K562 (cell line): ENCODE measurements around the gene WDR88. TPM values are rescaled to one million over a fixed set of nuclear protein-coding genes. Genes with fewer than 3 reads are reported as not detected.
A peak's percentile ranks its signal among the peaks of the same experiment; 100 is the strongest.

Experiments
- ARID2 ChIP-seq: fragments of 450-650 bp; IDR thresholded peaks from 2 replicates; pipeline ENCODE4 v1.6.1; 2017; ENCODE audit warnings: antibody characterized with exemption, mild to moderate bottlenecking
- BRD9 ChIP-seq: fragments of 450-650 bp; IDR thresholded peaks from 2 replicates; pipeline ENCODE4 v1.6.1; 2018; ENCODE audit warnings: low read depth; ENCODE audit not compliant: partially characterized antibody
- CSDE1 ChIP-seq, 2 experiments: fragments of 450-650 bp; IDR thresholded peaks; 2 replicates each; pipeline ENCODE4 v1.6.1; 2016; ENCODE audit warnings: mild to moderate bottlenecking in 1 of 2
- DMBX1 ChIP-seq: fragments of 250-450 bp; sonication (Bioruptor Pico); IDR thresholded peaks from 2 replicates; pipeline ENCODE4 v1.8.0; 2022; ENCODE audit warnings: inconsistent platforms, mild to moderate bottlenecking, moderate library complexity, borderline replicate concordance
- DPF2 ChIP-seq: fragments of 450-650 bp; IDR thresholded peaks from 2 replicates; pipeline ENCODE4 v1.6.1; 2016
- ELK1 ChIP-seq: sonication (generic); formaldehyde crosslinking; IDR thresholded peaks from 2 replicates; pipeline ENCODE4 v1.8.1; 2022; ENCODE audit warnings: missing genetic modification reagents
- GATAD2A ChIP-seq: fragments of 450-650 bp; IDR thresholded peaks from 2 replicates; pipeline ENCODE4 v1.6.1; 2017
- HMGN3 ChIP-seq: IDR thresholded peaks from 2 replicates; pipeline ENCODE4 v1.6.1; 2011; ENCODE audit warnings: borderline replicate concordance, low read depth, mild to moderate bottlenecking, mixed read lengths, low read length; ENCODE audit not compliant: insufficient read length; ENCODE audit errors: extremely low read depth
- KDM1A ChIP-seq, 2 experiments: fragments of 450-650 bp; IDR thresholded peaks; 2 replicates each; pipeline ENCODE4 v1.6.1; 2016; ENCODE audit warnings: mild to moderate bottlenecking in 2 of 2
- MBD1 ChIP-seq: fragments of 250-450 bp; sonication (Bioruptor Pico); IDR thresholded peaks from 2 replicates; pipeline ENCODE4 v1.8.0; 2022; ENCODE audit warnings: inconsistent platforms
- NR2F6 ChIP-seq: fragments of 450-650 bp; formaldehyde crosslinking; IDR thresholded peaks from 2 replicates; pipeline ENCODE4 v1.4.0; 2020; ENCODE audit warnings: mild to moderate bottlenecking
- POLR3G ChIP-seq: IDR thresholded peaks from 2 replicates; pipeline ENCODE4 v1.6.1; 2011; ENCODE audit not compliant: insufficient read length, insufficient replicate concordance; ENCODE audit errors: extremely low read depth
- PTRF ChIP-seq: fragments of 450-650 bp; IDR thresholded peaks from 2 replicates; pipeline ENCODE4 v1.6.1; 2016; ENCODE audit warnings: mild to moderate bottlenecking, missing genetic modification characterization, missing compliant biosample characterization
- SIN3A ChIP-seq, 2 experiments: fragments of 150-350 bp in 1 of 2; IDR thresholded peaks; 2 replicates each; pipeline ENCODE4 v1.6.1; 2011 to 2016; ENCODE audit warnings: borderline replicate concordance in 2 of 2, low read depth in 2 of 2, low read length in 2 of 2, mild to moderate bottlenecking in 2 of 2, moderate library complexity in 2 of 2; ENCODE audit not compliant: control insufficient read depth in 1 of 2
- SP2 ChIP-seq: IDR thresholded peaks from 2 replicates; pipeline ENCODE4 v1.6.1; 2011; ENCODE audit warnings: mild to moderate bottlenecking, low read depth, low read length, moderate library complexity; ENCODE audit not compliant: poor library complexity, severe bottlenecking; ENCODE audit errors: extremely low read depth
- TBP ChIP-seq: optimal IDR thresholded peaks from 2 replicates; pipeline ENCODE3; 2011; ENCODE audit warnings: low read depth, low read length, improper control_type of control experiment
- TEAD2 ChIP-seq: fragments of 450-650 bp; IDR thresholded peaks from 2 replicates; pipeline ENCODE4 v1.6.1; 2016; ENCODE audit warnings: missing genetic modification characterization, control low read depth, missing compliant biosample characterization
- ZC3H8 ChIP-seq: fragments of 450-650 bp; IDR thresholded peaks from 2 replicates; pipeline ENCODE4 v1.6.1; 2017
- ZFP36 ChIP-seq: fragments of 150-350 bp; IDR thresholded peaks from 2 replicates; pipeline ENCODE4 v1.6.1; 2018; ENCODE audit warnings: low read length, low read depth; ENCODE audit not compliant: partially characterized antibody
- ZFPM2 ChIP-seq: fragments of 250-450 bp; sonication (Bioruptor Pico); IDR thresholded peaks from 2 replicates; pipeline ENCODE4 v1.5.1; 2022; ENCODE audit warnings: mild to moderate bottlenecking
- ZNF239 ChIP-seq: fragments of 250-450 bp; sonication (Bioruptor Pico); IDR thresholded peaks from 2 replicates; pipeline ENCODE4 v1.4.0; 2020; ENCODE audit warnings: mild to moderate bottlenecking
- ZNF24 ChIP-seq: fragments of 450-650 bp; IDR thresholded peaks from 2 replicates; pipeline ENCODE4 v1.6.1; 2016
- ZNF274 ChIP-seq: IDR thresholded peaks from 2 replicates; pipeline ENCODE4 v1.6.1; 2011; ENCODE audit warnings: low read depth, mild to moderate bottlenecking, low read length, moderate library complexity, borderline replicate concordance
- ZNF311 ChIP-seq: fragments of 250-450 bp; sonication (Bioruptor Pico); IDR thresholded peaks from 2 replicates; pipeline ENCODE4 v1.4.0; 2020; ENCODE audit warnings: mild to moderate bottlenecking, moderate library complexity
- ZNF583 ChIP-seq: fragments of 250-450 bp; sonication (Bioruptor Pico); IDR thresholded peaks from 2 replicates; pipeline ENCODE4 v1.4.0; 2020
- ZNF584 ChIP-seq: fragments of 200-800 bp; sonication (Bioruptor generic); IDR thresholded peaks from 2 replicates; pipeline ENCODE4 v1.6.1; 2016; ENCODE audit warnings: low read depth, mild to moderate bottlenecking, missing genetic modification characterization, missing compliant biosample characterization
- ZNF77 ChIP-seq: fragments of 250-450 bp; sonication (Bioruptor Pico); IDR thresholded peaks from 2 replicates; pipeline ENCODE4 v1.5.0; 2020
- ZNF785 ChIP-seq: fragments of 250-450 bp; sonication (Bioruptor Pico); IDR thresholded peaks from 2 replicates; pipeline ENCODE4 v1.4.0; 2020; ENCODE audit warnings: mild to moderate bottlenecking
- polyA plus RNA-seq, 8 experiments: library from polyadenylated mRNA; depleted of rRNA in 4 of 8; stranded (reverse) in 5 of 8; unstranded in 3 of 8; fragments of >200 nt; fragmentation: Nextera tagmentation in 2 of 8; fragmentation: Illumina TruSeq in 1 of 8; extraction: Ambion mirVana in 2 of 8; extraction: Trizol in 1 of 8; gene quantifications; 2 replicates each; pipeline versions ENCODE4 v1.2.1 to v1.2.3, GENCODE V29; 2011 to 2014; ENCODE audit warnings: inconsistent platforms in 1 of 8, missing spikeins in 1 of 8
- total RNA-seq, 7 experiments: library from RNA; depleted of rRNA in 6 of 7; stranded (reverse); fragments of >200 nt in 6 of 7; fragmentation: Illumina TruSeq in 2 of 7; extraction: Trizol in 2 of 7; gene quantifications; 2 replicates each; pipeline versions ENCODE4 v1.2.1 to v1.2.3, GENCODE V29; 2011 to 2021; ENCODE audit warnings: low replicate concordance in 1 of 7
- TF ChIP-seq, protein P1 (sequence below): fragments of 450-650 bp; IDR thresholded peaks from 2 replicates; pipeline ENCODE4 v1.6.1; 2017; ENCODE audit warnings: mild to moderate bottlenecking, moderate library complexity

The WDR88 gene
- total and polyA plus RNA-seq, 9 of the 15 experiments (the other 6 are each of a cell fraction or from before 2014, with no cell fraction given) = 0.03 to 0.04 TPM; not detected in 7

DNA sequence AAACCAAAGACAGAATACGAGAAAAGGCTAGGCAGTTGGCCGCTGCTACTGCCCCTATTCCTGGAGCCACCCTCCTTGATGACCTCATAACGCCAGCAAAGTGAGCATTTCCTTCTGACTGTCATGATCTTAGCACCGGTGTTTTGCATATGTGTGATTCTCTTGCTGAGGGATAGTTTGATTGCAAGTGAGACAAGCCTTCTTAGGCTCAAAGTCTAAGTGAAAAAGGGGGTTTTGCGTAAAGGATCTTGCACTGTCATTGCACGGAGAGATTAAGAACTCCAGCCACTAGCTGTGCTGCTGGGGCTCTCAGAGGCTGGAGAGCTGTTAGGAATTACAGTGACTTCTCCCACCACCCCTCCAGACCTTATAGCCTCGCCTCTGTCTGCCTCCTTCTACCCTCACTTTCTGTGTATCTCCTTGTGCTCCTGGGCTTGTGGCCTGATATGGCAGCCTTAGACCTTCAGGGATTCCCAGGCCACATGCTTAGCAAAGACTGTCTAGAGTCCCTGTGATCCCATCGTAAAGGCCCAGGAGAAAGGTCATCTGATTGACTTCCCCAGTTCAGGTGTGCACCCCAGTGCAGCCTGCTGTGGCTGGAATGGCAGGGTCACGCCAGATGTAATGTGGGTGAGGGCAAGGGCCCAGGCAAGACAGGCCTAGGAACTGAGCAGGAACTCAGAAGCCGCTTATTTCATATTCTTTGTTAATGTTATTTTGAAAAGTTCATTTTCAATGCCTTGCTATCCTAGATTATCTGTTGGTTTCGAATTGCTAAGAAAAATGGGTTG is 38.3 kb upstream of the WDR88 start (continued):
- TF ChIP-seq MBD1 = no peak
- no peak for TF ChIP-seq ZFP36
- TF ChIP-seq ARID2 = no peak
- no peak for TF ChIP-seq BRD9
- TF ChIP-seq TEAD2 (tag) = no peak
- no peak for TF ChIP-seq ZFPM2 (CRISPR knock-in tag)
- TF ChIP-seq DPF2 = peak; percentile 78
- TF ChIP-seq ZNF77 (CRISPR knock-in tag) = no peak
- no peak for TF ChIP-seq CSDE1 (IDR thresholded peaks at IDR 0.05)
- no peak for TF ChIP-seq ZNF583
- TF ChIP-seq SP2 = no peak
- TF ChIP-seq KDM1A (IDR thresholded peaks at IDR 0.05) = no peak
- TF ChIP-seq TBP = no peak
- TF ChIP-seq ZNF239 (CRISPR knock-in tag) = no peak
- no peak for TF ChIP-seq ZNF584 (CRISPR knock-in tag)
- no peak for TF ChIP-seq NR2F6 (CRISPR knock-in tag)
- no peak for TF ChIP-seq ZNF785
- TF ChIP-seq ZNF311 (CRISPR knock-in tag) = no peak
- TF ChIP-seq ELK1 (CRISPR knock-in tag) = no peak
- TF ChIP-seq POLR3G = no peak
- TF ChIP-seq HMGN3 = no peak
- TF ChIP-seq, protein P1, sequence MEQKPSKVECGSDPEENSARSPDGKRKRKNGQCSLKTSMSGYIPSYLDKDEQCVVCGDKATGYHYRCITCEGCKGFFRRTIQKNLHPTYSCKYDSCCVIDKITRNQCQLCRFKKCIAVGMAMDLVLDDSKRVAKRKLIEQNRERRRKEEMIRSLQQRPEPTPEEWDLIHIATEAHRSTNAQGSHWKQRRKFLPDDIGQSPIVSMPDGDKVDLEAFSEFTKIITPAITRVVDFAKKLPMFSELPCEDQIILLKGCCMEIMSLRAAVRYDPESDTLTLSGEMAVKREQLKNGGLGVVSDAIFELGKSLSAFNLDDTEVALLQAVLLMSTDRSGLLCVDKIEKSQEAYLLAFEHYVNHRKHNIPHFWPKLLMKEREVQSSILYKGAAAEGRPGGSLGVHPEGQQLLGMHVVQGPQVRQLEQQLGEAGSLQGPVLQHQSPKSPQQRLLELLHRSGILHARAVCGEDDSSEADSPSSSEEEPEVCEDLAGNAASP = no peak
- TF ChIP-seq DMBX1 (CRISPR knock-in tag) = no peak
- TF ChIP-seq PTRF (tag) = no peak
- TF ChIP-seq ZC3H8 = no peak
- TF ChIP-seq ZNF274 = no peak
- TF ChIP-seq SIN3A (IDR thresholded peaks at IDR 0.05; ENCODE audit: borderline replicate concordance in 2 of 2, control insufficient read depth in 1 of 2, low read depth in 2 of 2, low read length in 2 of 2) = no peak
- no peak for TF ChIP-seq GATAD2A
- TF ChIP-seq ZNF24 = no peak
